Measurements from ENCODE around the gene NCLN.

DNA sequence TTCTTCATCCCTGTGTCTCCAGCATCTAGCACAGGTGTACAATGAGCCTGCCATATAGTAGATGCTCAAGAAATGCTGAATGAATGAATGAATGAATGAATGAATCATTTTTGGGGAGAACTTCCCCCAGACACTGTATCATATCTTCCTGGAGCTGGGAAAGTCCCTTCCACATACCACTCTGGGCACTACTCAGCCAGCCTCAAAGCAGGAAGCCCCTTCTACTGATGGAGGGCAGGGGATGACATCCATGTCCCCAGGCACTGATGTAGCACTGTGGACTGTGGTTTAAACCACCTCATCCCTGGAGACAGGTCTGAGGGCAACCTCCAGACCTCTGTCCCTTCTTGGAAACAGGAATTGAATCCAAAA lies 45.1 kb upstream of the NCLN start:
- TF ChIP-seq, protein P1, sequence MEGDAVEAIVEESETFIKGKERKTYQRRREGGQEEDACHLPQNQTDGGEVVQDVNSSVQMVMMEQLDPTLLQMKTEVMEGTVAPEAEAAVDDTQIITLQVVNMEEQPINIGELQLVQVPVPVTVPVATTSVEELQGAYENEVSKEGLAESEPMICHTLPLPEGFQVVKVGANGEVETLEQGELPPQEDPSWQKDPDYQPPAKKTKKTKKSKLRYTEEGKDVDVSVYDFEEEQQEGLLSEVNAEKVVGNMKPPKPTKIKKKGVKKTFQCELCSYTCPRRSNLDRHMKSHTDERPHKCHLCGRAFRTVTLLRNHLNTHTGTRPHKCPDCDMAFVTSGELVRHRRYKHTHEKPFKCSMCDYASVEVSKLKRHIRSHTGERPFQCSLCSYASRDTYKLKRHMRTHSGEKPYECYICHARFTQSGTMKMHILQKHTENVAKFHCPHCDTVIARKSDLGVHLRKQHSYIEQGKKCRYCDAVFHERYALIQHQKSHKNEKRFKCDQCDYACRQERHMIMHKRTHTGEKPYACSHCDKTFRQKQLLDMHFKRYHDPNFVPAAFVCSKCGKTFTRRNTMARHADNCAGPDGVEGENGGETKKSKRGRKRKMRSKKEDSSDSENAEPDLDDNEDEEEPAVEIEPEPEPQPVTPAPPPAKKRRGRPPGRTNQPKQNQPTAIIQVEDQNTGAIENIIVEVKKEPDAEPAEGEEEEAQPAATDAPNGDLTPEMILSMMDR (IDR thresholded peaks at IDR 0.05): no peak
- TF ChIP-seq POLR2A (IDR thresholded peaks at IDR 0.05): no peak
